Activated CD8-positive, alpha-beta T cell treated with anti-CD3 and anti-CD28 coated beads for 36 hours (primary cell): ENCODE data around the gene ST3GAL6. TPM values are rescaled to one million over a fixed set of nuclear protein-coding genes. Genes with fewer than 3 reads are reported as not detected.

Experiments used
- ATAC-seq: fragments of 200-7000 bp; cut with Tn5 transposase; one replicate; pipeline ENCODE4 v1.10.0; 2021; ENCODE audit warnings: mild to moderate bottlenecking, moderate library complexity
- CTCF ChIA-PET: fragments of 350-600 bp; sonication (Branson Sonifier 250); formaldehyde crosslinking; loops from one replicate; lab custom pipeline; 2021; ENCODE audit warnings: antibody characterized with exemption; lab: Charles Lee
- POLR2A ChIA-PET: fragments of 350-600 bp; sonication (Branson Sonifier 250); formaldehyde crosslinking; loops from one replicate; lab custom pipeline; 2021; ENCODE audit warnings: antibody characterized with exemption; lab: Charles Lee
- DNase-seq: peaks from one replicate; pipeline ENCODE4 v3.0.0-alpha.2; 2020
- H3K27ac Mint-ChIP-seq: one replicate; pipeline ENCODE4 v1.8.0; 2021; ENCODE audit warnings: mild to moderate bottlenecking, mixed read lengths
- H3K27me3 Mint-ChIP-seq: one replicate; pipeline ENCODE4 v1.8.0; 2021; ENCODE audit warnings: mixed read lengths
- H3K36me3 Mint-ChIP-seq: one replicate; pipeline ENCODE4 v1.8.0; 2021; ENCODE audit warnings: low read depth, mixed read lengths
- H3K4me1 Mint-ChIP-seq: one replicate; pipeline ENCODE4 v1.8.0; 2021; ENCODE audit warnings: low read depth, mixed read lengths
- H3K4me3 Mint-ChIP-seq: one replicate; pipeline ENCODE4 v1.8.0; 2021; ENCODE audit warnings: mild to moderate bottlenecking, moderate library complexity, mixed read lengths
- H3K9me3 Mint-ChIP-seq: one replicate; pipeline ENCODE4 v1.8.0; 2021; ENCODE audit warnings: mixed read lengths
- CTCF ChIP-seq: fragments of 200-600 bp; IDR thresholded peaks from one replicate; pipeline ENCODE4 v1.8.0; 2022; ENCODE audit warnings: antibody characterized with exemption, mild to moderate bottlenecking
- intact Hi-C: fragments of 100-400 bp; cut with micrococcal nuclease; formaldehyde crosslinking; loops from one replicate; pipeline ENCODE4 v1.10.0; 2022
- total RNA-seq, 2 experiments: library from RNA; stranded (reverse); gene quantifications; one replicate each; pipeline ENCODE4 v1.2.3, GENCODE V29; 2021

ST3GAL6 gene
- total RNA-seq, 2 experiments from 2014 or later: not detected

GRCh38 chr3:98735761-98736269, 27.3 kb upstream of the ST3GAL6 start:
- Mint-ChIP-seq H3K4me3 (no peak overlapping the region), H3K9me3 (no peaks in the 10 kb centered on the region), H3K27ac (no peak overlapping the region), H3K36me3 (no peaks in the 10 kb centered on the region), H3K4me1 (peaks cover 14% of the 10 kb centered on the region), H3K27me3 (peaks cover 40% of the 10 kb centered on the region)
- intact Hi-C loops: no loop called here
- ATAC-seq (no peak), DNase-seq (no peak)
- ChIA-PET POLR2A (no interaction called here), CTCF (no interaction called here)
- no peak for TF ChIP-seq CTCF

GRCh38 chr3:98737301-98737700, 25.8 kb upstream of the ST3GAL6 start:
- intact Hi-C loops: no loop called here
- no peaks in the 10 kb centered on the region for H3K36me3 Mint-ChIP-seq
- no peak for DNase-seq
- ATAC-seq: no peak
- no peak for TF ChIP-seq CTCF
- peaks cover 32% of the 10 kb centered on the region for H3K27me3 Mint-ChIP-seq
- peaks cover 12% of the 10 kb centered on the region for H3K4me1 Mint-ChIP-seq
- no peak overlapping the region for H3K4me3 Mint-ChIP-seq
- POLR2A ChIA-PET: no interaction called here
- no peaks in the 10 kb centered on the region for H3K9me3 Mint-ChIP-seq
- CTCF ChIA-PET: no interaction called here
- no peak overlapping the region for H3K27ac Mint-ChIP-seq

GRCh38 chr3:98739266-98739665, 23.9 kb upstream of the ST3GAL6 start:
- peaks cover under 1% of the 10 kb centered on the region for H3K4me1 Mint-ChIP-seq
- no peak for TF ChIP-seq CTCF
- DNase-seq (no peak), ATAC-seq (no peak)
- no peaks in the 10 kb centered on the region for H3K36me3 Mint-ChIP-seq
- H3K27ac Mint-ChIP-seq: no peak overlapping the region
- H3K27me3 Mint-ChIP-seq: peaks cover 21% of the 10 kb centered on the region
- no peak overlapping the region for H3K4me3 Mint-ChIP-seq
- H3K9me3 Mint-ChIP-seq: no peaks in the 10 kb centered on the region
- ChIA-PET POLR2A (no interaction called here), CTCF (no interaction called here)
- intact Hi-C loops: no loop called here

- DNase-seq (no peak), ATAC-seq (no peak)
- intact Hi-C loops: no loop called here
- H3K36me3 Mint-ChIP-seq: no peaks in the 10 kb centered on the region
- no peaks in the 10 kb centered on the region for H3K4me1 Mint-ChIP-seq
- peaks cover 12% of the 10 kb centered on the region for H3K27me3 Mint-ChIP-seq
- no peak for TF ChIP-seq CTCF
- no peak overlapping the region for H3K27ac Mint-ChIP-seq
- no peak overlapping the region for H3K4me3 Mint-ChIP-seq
- H3K9me3 Mint-ChIP-seq: no peaks in the 10 kb centered on the region
- POLR2A ChIA-PET: no interaction called here
- CTCF ChIA-PET: interaction anchor here (1.0 to 1.2 kb wide), 2 partner anchors 13 to 39 kb away, joined by 3 to 4 read pairs; no protein-coding TSS in a partner anchor
Measured at GRCh38 chr3:98740324-98740723, 22.8 kb upstream of the ST3GAL6 start.

GRCh38 chr3:98741121-98741716, 21.9 kb upstream of the ST3GAL6 start:
- ATAC-seq: no peak
- no peak overlapping the region for H3K4me3 Mint-ChIP-seq

More at GRCh38 chr3:98741121-98741716, 21.9 kb upstream of the ST3GAL6 start:
- POLR2A ChIA-PET: no interaction called here
- Mint-ChIP-seq H3K27me3 (peaks cover 10% of the 10 kb centered on the region), H3K36me3 (no peaks in the 10 kb centered on the region), H3K27ac (no peak overlapping the region), H3K4me1 (no peaks in the 10 kb centered on the region), H3K9me3 (no peaks in the 10 kb centered on the region)
- intact Hi-C loops: no loop called here
- CTCF ChIA-PET: interaction anchor here (1.0 to 1.2 kb wide), 2 partner anchors 14 to 38 kb away, joined by 3 to 4 read pairs; no protein-coding TSS in a partner anchor
- TF ChIP-seq CTCF: no peak
- DNase-seq: no peak
